Upper lobe of left lung (tissue), 6 donors: Measurements from ENCODE around the gene FBXO45. TPM values are rescaled to one million over a fixed set of nuclear protein-coding genes. Genes with fewer than 3 reads are reported as not detected.
A peak's percentile ranks its signal among the peaks of the same experiment; 100 is the strongest.

Source experiments
- ATAC-seq, 2 donors: fragments of 200-7000 bp; cut with Tn5 transposase; one replicate each; pipeline ENCODE4 v1.9.1; 2022; ENCODE audit warnings: mild to moderate bottlenecking in 2 of 2, moderate library complexity in 2 of 2; ENCODE audit not compliant: low FRiP score in 2 of 2
- DNase-seq, 2 donors: peaks; one replicate each; pipeline ENCODE4 v3.0.0-alpha.2; 2019 to 2020
- H3K27ac ChIP-seq, 4 donors: fragments of 200-600 bp; sonication (generic); one replicate each; pipeline ENCODE4 v1.5.1; 2016 to 2019
- H3K27me3 ChIP-seq, 4 donors: fragments of 200-600 bp; sonication (generic); one replicate each; pipeline ENCODE4 v1.5.1; 2017 to 2019
- H3K36me3 ChIP-seq, 4 donors: fragments of 200-600 bp; sonication (generic); one replicate each; pipeline ENCODE4 v1.5.1; 2016 to 2019
- H3K4me1 ChIP-seq, 4 donors: fragments of 200-600 bp; sonication (generic); one replicate each; pipeline ENCODE4 v1.5.1; 2018 to 2019
- H3K4me3 ChIP-seq, 4 donors: fragments of 200-600 bp; sonication (generic); one replicate each; pipeline ENCODE4 v1.5.1; 2017 to 2019; ENCODE audit warnings: mild to moderate bottlenecking in 2 of 4, moderate library complexity in 1 of 4
- H3K9me3 ChIP-seq, 4 donors: fragments of 200-600 bp; sonication (generic); one replicate each; pipeline ENCODE4 v1.5.1; 2018 to 2019
- EP300 ChIP-seq, 4 donors: sonication (generic); formaldehyde crosslinking; IDR thresholded peaks; one replicate each; pipeline ENCODE4 v1.5.1; 2017; ENCODE audit warnings: antibody characterized with exemption in 4 of 4, control low read depth in 2 of 4
- POLR2A ChIP-seq, 4 donors: fragments of 450-650 bp; IDR thresholded peaks; one replicate each; pipeline ENCODE4 v1.5.1; 2016 to 2017; ENCODE audit warnings: antibody characterized with exemption in 4 of 4, mild to moderate bottlenecking in 2 of 4
- POLR2AphosphoS5 ChIP-seq, 2 donors: sonication (generic); formaldehyde crosslinking; IDR thresholded peaks; one replicate each; pipeline ENCODE4 v1.5.1; 2017; ENCODE audit warnings: antibody characterized with exemption in 2 of 2
- WGBS, 2 donors: methylation state at CpG; one replicate each; pipeline ENCODE4 v1.1.5; 2017 to 2018; 5-methylcytosine and 5-hydroxymethylcytosine counted together
- total RNA-seq, 6 donors: library from RNA; depleted of rRNA in 4 of 6; stranded (reverse); fragments of >200 nt in 4 of 6; gene quantifications; one replicate each; pipeline versions ENCODE4 v1.1.0 to v1.2.1, GENCODE V29; 2016 to 2021
- TF ChIP-seq, protein P1 (sequence below), 6 experiments: fragments of 450-650 bp in 4 of 6; fragments of 200-600 bp in 2 of 6; sonication (generic) in 2 of 6; IDR thresholded peaks; one replicate each; pipeline ENCODE4 v1.5.1; 2016 to 2019; ENCODE audit warnings: antibody characterized with exemption in 6 of 6
- donor health status: DM: no; HTN: no; CAD: no; lungs with moderate emphysema.
- donor health status: DM: no; HTN: yes; CAD: no; lungs with severe emphysema.

FBXO45 gene
- total RNA-seq, 6 donors from 2014 or later, result 2.2 to 9.6 (median 6.4) TPM

DNA sequence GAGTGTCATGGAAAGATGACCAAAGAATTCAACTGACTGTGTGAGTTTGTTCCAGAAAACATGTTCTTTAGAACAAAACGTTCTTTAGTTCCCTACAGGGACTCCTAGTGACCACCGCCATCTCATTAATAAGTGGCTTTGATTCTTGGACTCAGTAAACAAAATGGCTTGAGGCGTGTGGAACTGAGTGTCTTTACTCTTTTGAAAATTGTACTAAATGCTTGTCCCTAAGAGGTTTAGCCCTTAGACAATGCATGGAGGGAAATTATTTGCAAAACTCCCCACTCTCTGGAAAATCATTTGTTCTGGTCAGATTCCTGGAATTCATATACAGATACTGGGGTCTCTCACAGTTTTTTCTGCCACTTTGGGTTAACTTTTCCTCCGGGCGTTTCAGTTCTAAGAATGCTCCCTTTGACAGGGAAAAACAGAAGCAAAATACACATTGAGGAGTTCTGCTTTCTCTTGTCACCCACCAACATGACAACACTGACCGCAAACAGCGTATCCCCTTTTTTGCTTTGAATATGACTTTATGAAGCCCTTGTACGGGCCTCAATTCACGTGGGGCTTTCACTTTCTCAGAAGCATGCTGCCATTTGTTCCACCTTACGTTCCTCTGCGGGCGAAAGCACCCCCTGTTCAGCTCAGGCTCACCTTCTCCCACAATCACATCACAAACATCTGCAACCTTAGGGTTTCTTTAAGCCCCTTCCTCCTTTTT is 55.8 kb downstream of the FBXO45 start:
- WGBS, 2 donors, result 64% methylated on average over 12 of the region's 12 CpGs
- DNase-seq (peak in 1 of 2 donors; percentile 56), ATAC-seq (peak; percentile 44 to 78)
- Histone ChIP-seq H3K4me1 (peaks cover 12 to 30% (median 22%) of the 10 kb centered on the region in 4 donors), H3K36me3 (no peaks in the 10 kb centered on the region), H3K27me3 (no peaks in the 10 kb centered on the region), H3K4me3 (no peak overlapping the region), H3K9me3 (no peaks in the 10 kb centered on the region), H3K27ac (peak overlapping the region; percentile 72 to 76 (median 74))
- TF ChIP-seq, protein P1, sequence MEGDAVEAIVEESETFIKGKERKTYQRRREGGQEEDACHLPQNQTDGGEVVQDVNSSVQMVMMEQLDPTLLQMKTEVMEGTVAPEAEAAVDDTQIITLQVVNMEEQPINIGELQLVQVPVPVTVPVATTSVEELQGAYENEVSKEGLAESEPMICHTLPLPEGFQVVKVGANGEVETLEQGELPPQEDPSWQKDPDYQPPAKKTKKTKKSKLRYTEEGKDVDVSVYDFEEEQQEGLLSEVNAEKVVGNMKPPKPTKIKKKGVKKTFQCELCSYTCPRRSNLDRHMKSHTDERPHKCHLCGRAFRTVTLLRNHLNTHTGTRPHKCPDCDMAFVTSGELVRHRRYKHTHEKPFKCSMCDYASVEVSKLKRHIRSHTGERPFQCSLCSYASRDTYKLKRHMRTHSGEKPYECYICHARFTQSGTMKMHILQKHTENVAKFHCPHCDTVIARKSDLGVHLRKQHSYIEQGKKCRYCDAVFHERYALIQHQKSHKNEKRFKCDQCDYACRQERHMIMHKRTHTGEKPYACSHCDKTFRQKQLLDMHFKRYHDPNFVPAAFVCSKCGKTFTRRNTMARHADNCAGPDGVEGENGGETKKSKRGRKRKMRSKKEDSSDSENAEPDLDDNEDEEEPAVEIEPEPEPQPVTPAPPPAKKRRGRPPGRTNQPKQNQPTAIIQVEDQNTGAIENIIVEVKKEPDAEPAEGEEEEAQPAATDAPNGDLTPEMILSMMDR (IDR thresholded peaks at IDR 0.05), result no peak
- TF ChIP-seq POLR2AphosphoS5 (IDR thresholded peaks at IDR 0.05) (no peak), POLR2A (IDR thresholded peaks at IDR 0.05) (peak in 1 of 4 donors; percentile 6)

DNA sequence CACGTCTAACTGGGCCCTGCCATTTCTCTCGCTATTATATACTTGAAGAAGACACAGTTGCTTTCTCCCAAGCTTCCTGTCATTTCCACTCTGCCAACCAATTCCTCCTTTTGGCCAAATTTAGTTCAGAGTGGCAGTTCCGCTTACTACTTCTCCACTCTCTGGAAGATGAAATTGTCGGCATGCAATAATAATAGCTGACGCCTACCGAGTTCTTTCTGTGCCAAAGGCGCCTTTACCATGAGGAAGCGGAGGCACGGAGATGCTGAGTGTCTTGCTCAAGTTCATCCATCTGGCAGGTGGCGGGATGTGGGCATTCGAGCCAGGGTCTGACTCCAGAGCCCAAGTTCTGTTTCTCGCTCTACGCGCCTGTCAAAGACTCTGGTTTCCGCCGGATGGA is 56.4 kb downstream of the FBXO45 start:
- Histone ChIP-seq H3K9me3 (no peaks in the 10 kb centered on the region), H3K27ac (peak overlapping the region; percentile 72 to 76 (median 74)), H3K4me3 (no peak overlapping the region), H3K27me3 (no peaks in the 10 kb centered on the region), H3K36me3 (no peaks in the 10 kb centered on the region), H3K4me1 (peaks cover 12 to 24% (median 19%) of the 10 kb centered on the region in 4 donors)
- 64 to 92% methylated on average over 14 to 16 of the region's 16 CpGs for WGBS, 2 donors
- DNase-seq (peak in 1 of 2 donors; percentile 66), ATAC-seq (peak; percentile 56 to 80)
- TF ChIP-seq POLR2AphosphoS5 (IDR thresholded peaks at IDR 0.05), result peak; percentile 13 to 23
- TF ChIP-seq EP300 (IDR thresholded peaks at IDR 0.05), result no peak
- TF ChIP-seq, protein P1 (IDR thresholded peaks at IDR 0.05), result no peak

DNA sequence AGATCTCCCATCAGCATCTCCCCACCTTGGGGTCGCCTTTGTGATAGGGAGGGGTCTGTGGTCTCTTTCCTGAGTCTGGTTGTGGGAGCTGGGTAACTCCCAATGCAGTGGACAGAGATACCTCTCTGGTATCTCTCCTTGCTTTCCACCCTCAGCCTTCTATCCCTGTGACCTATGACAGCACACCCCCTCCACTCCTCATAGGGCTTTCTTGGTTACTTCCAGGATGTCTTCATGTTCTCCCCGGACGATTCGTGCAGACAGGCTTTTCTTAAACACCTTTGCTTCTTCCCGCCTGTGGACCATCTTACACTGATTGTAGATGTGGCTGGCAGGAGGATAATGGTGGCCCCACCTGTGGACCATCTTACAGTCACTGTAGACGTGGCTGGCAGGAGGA is 56.9 kb downstream of the FBXO45 start:
- DNase-seq, result no peak
- peaks cover 10 to 20% (median 15%) of the 10 kb centered on the region in 4 donors for H3K4me1 ChIP-seq
- no peaks in the 10 kb centered on the region for H3K36me3 ChIP-seq
- TF ChIP-seq POLR2AphosphoS5 (IDR thresholded peaks at IDR 0.05) (no peak), EP300 (IDR thresholded peaks at IDR 0.05) (no peak), POLR2A (IDR thresholded peaks at IDR 0.05) (no peak)
- TF ChIP-seq, protein P1 (IDR thresholded peaks at IDR 0.05), result no peak
- peak overlapping the region in 3 of 4 donors; percentile 38 to 74 (median 72) for H3K27ac ChIP-seq
- no peaks in the 10 kb centered on the region for H3K9me3 ChIP-seq
- no peak overlapping the region for H3K4me3 ChIP-seq
- 74 to 83% methylated on average over 5 to 6 of the region's 6 CpGs for WGBS, 2 donors
- no peaks in the 10 kb centered on the region for H3K27me3 ChIP-seq
- ATAC-seq, result peak in 1 of 2 donors; percentile 43

DNA sequence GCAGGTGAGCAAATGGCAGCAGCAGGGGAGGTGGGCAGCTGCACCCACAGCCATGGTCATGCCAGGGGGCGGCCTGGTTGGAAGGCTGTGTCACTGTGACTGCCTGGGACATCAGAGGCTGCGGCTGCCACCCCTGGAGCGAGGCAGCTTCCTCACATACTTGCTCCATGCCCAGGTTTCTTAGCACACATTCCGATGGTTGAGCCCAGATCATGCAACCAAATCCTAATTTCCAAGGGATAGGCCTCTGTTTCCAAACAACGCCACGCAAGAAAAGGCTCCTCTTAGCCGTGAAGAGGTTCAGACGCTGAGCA is 59.4 kb downstream of the FBXO45 start:
- ATAC-seq (no peak), DNase-seq (no peak)
- H3K27me3 ChIP-seq, result no peaks in the 10 kb centered on the region
- no peak overlapping the region for H3K27ac ChIP-seq
- peaks cover 12 to 28% (median 20%) of the 10 kb centered on the region in 4 donors for H3K4me1 ChIP-seq
- no peak for TF ChIP-seq POLR2A (IDR thresholded peaks at IDR 0.05)
- TF ChIP-seq, protein P1 (IDR thresholded peaks at IDR 0.05), result no peak
- no peak for TF ChIP-seq POLR2AphosphoS5 (IDR thresholded peaks at IDR 0.05)
- no peak for TF ChIP-seq EP300 (IDR thresholded peaks at IDR 0.05)
- H3K4me3 ChIP-seq, result no peak overlapping the region
- no peaks in the 10 kb centered on the region for H3K9me3 ChIP-seq
- WGBS, 2 donors, result 93 to 98% methylated on average over 6 to 8 of the region's 8 CpGs
- no peaks in the 10 kb centered on the region for H3K36me3 ChIP-seq

DNA sequence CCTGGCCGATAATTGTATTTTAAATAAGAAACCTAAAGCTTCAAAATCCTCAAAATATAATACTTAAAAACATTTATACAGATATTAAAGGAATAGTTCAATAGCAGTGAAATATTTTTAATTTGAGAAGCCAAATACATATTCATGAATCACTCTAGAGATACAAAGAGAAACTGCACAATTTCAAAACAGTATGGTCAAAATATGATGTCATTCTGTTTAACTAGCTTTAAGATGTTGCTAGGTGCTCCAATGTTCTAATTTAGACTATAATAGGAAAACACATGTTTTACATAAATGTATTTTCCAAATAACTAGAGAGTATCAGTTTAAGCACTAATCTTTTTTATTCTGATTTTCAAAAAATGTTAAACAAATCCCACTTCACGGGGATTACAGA is 60.8 kb downstream of the FBXO45 start:
- Histone ChIP-seq H3K9me3 (no peaks in the 10 kb centered on the region), H3K4me1 (peaks cover 12 to 30% (median 24%) of the 10 kb centered on the region in 4 donors), H3K27ac (no peak overlapping the region), H3K36me3 (no peaks in the 10 kb centered on the region), H3K4me3 (no peak overlapping the region), H3K27me3 (no peaks in the 10 kb centered on the region)
- TF ChIP-seq POLR2AphosphoS5 (IDR thresholded peaks at IDR 0.05), result no peak
- 81 to 86% methylated on average over 2 of the region's 2 CpGs for WGBS, 2 donors
- DNase-seq, result no peak
- no peak for ATAC-seq
